Measurements from ENCODE around the gene ABLIM3.

The ABLIM3 gene

DNA sequence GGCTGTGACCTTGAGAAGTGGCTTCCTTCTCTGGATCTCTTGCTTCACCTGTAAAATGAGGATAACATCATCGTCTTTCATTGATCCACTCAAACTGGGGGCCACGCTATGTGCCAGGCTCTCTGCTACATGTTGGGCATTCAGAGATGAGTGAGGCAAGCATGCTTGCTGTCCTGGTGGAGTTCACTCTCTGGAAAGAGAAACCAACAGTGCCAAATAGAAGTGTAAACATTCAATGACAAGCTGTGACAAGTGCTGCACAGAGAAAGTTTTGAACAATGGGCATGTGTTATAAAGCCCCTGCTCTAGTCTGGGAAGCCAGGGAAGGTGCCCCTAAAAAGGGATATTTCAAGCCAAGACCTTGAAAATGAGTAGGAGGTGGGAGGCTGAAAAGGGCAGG is 79.5 kb downstream of the ABLIM3 start:
- TF ChIP-seq GATA2 (IDR thresholded peaks at IDR 0.05; ENCODE audit: low read depth, low read length) (no peak), GATA3 (IDR thresholded peaks at IDR 0.05; ENCODE audit: low read depth, low read length) (no peak)

DNA sequence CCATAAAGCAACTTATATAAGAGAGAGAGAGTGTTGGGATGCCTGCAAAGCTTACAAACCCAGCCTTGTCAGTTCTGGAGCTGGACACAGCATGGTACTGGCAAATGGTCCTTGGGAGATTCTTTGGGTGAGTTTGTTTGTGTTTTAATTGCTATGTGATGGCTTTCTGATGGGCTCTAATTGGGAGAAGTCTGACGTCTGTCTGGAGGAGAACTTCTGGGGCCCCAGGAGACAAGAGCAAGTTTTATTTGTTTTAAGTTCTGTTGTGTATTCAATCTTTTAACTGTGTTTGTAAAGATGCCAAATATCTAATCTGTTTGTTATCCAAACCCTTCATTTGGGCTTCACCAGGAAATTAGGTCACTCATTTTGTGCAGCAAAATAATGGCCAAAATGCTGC is 80.0 kb downstream of the ABLIM3 start:
- TF ChIP-seq GATA2 (IDR thresholded peaks at IDR 0.05; ENCODE audit: low read depth, low read length) (no peak), GATA3 (IDR thresholded peaks at IDR 0.05; ENCODE audit: low read depth, low read length) (no peak)

DNA sequence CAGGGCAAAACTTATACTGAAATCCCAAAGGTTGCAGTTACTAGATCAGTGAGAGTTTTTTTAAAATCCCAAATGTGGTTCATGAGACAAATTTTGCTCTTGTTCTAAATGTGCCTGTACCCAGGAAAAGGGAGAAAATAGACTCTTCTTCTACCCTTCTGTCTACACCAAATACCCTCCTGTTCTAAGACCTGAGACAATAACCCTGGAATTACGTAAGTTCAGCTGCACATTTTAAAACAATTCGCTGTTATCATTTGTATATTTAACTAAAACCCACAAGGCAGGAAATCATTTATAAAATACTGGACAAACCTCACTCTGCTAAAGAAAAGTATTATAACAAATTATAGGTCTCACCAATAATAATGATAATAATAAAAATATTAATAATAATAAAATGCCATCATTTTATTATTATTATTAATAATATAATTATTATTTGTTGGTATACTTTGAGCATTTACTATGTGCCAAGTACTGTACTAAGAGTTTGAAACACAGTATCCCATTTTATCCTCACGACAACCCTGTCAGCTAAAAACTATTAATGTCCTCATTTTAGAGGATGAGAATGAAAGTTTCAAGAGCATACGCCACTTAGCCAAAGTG is 80.5 kb downstream of the ABLIM3 start:
- TF ChIP-seq GATA2 (IDR thresholded peaks at IDR 0.05; ENCODE audit: low read depth, low read length), result no peak
- no peak for TF ChIP-seq GATA3 (IDR thresholded peaks at IDR 0.05; ENCODE audit: low read depth, low read length)

DNA sequence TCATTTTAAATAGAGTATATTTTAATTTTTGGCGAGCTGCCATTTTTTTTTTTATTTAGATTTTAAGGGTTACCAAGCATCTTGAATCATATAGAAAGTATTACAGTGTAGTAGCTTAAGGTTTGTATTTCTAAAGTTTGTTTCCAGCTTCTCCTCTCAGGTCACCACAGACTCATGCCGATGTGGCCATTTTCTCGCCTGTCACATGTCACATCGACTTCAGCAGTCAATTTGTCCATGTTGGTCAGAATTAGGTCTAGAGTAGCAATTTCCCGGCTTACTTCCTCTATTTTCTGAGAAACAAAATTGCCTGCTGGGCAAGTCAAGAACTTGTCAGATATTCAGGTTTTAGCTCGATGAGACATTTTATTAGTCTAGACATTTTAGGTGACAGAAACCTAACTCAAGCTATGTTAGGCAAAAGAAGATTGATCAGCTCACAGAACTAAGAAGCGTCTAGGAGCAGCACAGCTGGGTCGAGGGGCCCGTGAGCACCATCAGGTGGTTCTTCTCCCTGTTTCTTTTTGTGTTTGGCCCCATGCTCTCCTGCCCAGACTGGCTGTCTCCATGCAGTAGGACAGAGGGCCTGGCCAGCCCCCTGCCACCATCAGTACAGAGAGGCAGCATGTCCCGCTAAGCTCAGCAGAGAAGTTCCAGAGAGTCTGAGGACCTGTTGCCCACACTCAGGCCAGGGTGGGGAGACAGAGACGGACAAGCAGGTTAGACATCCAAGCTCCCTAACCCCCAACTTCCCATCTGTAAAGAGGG is 82.0 kb downstream of the ABLIM3 start:
- no peak for TF ChIP-seq GATA3 (IDR thresholded peaks at IDR 0.05; ENCODE audit: low read depth, low read length)

DNA sequence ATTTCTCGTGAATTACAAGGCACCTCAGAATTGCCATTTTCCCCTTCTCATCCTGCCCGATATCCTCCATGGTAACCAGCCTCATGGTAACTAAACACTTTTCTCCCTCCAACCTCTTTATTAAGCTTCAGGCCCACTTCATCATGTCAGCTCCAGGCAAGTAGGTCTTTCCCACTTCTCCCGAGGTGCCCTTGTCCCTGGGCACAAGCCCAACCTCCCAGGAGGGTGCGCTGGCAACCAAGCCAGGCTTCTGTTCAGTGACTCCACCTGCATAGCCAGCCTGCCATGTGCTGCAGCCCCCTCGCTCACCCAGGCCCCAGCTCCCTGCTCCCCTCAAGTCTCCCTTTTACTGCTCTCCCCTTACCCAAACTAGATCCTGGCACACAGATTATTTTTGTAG is 83.0 kb downstream of the ABLIM3 start:
- TF ChIP-seq GATA2 (IDR thresholded peaks at IDR 0.05; ENCODE audit: low read depth, low read length) (no peak), GATA3 (IDR thresholded peaks at IDR 0.05; ENCODE audit: low read depth, low read length) (no peak)

DNA sequence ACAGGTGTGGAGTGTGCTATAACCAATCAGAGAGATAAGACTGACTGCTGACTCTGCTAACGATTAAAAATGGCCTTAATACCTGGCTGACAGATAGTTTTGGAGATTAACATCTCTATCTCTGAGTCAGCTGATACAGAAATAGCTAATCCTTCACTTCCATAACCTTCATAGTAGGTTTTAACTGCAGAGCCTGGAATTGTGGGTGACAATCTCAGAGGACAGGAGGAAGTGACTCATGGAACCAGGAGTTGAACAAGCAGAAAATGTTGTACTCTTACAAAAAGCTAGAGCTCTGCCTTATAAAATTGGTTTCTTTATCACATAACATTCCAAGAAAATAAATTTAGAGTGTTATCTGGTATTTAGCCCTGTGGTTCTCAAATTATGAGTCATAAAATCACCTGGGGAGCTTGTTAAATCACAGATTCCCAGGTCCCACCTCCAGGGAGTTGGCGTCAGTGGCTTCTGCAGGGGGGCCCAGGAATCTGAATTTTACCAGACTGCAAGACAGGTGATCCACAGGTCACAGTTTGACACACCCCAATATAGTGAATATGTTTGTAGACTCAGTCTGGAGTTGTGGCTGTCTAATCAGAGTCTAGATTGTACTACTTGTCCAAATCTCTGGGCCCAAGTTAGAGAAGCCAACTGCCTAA is 86.0 kb downstream of the ABLIM3 start:
- TF ChIP-seq GATA3 (IDR thresholded peaks at IDR 0.05; ENCODE audit: low read depth, low read length), result no peak
- TF ChIP-seq GATA2 (IDR thresholded peaks at IDR 0.05; ENCODE audit: low read depth, low read length), result no peak

DNA sequence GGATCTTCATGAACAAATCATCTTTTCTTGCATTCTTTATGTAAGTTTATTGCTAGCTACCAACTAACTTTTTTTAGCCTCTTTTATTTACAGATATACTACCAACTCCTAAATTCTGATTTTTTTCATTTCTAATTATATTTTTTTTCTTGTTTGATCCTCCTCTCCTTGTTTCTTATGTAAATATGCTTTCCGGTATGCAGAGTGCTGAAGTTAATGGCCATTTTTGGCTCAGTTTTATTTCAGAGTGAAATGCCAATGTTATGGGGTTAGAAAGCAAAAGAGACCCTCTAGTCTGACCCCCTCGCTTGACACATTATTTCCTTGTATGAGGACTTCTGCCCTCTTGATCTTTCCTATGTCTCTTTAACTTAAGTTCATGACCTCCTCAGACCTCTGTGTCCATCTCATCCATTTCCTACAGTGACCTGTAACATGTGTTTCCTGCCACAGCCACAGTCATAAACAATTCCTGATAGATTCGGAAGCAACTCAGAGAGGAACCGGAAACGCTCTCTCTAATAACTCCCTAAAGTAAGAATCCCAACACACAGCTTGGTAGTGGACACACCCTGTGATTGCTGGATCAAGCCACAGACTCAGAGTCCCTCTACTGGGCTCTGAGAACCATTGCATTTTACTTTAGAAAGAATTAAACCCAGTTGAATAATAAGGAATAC is 87.5 kb downstream of the ABLIM3 start:
- TF ChIP-seq GATA2 (IDR thresholded peaks at IDR 0.05; ENCODE audit: low read depth, low read length) (no peak), GATA3 (IDR thresholded peaks at IDR 0.05; ENCODE audit: low read depth, low read length) (no peak)

DNA sequence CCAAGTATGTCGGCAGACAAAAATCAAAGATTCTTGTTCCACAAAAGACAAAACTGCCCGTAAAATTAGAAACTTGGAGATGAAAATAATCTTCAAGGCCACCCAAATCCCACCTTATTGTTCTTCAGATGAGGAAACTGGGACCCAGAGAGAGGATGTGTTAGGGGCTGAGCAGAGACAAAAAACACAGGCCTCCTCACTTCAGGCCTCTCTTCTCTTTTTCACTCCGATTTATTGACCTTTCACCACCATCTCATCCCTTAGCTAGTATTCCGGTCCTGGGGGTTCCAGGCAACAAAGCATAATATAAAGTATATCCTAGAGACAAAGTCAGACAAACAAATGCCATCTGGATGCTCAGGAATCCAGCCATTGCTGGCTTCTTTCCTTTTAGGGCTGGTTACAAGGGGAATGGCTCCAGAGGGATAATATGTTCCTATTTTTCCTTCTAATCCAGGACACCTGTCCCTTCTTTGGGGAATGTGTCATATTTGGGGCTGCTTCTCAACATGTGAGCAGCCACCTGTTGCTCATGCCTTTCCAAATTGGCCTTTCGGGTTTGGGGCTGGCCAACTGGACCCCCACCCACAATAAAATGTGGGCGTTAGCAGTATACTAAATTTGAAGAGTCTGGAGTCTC is 88.1 kb downstream of the ABLIM3 start:
- TF ChIP-seq GATA2 (IDR thresholded peaks at IDR 0.05; ENCODE audit: low read depth, low read length) (no peak), GATA3 (IDR thresholded peaks at IDR 0.05; ENCODE audit: low read depth, low read length) (no peak)

DNA sequence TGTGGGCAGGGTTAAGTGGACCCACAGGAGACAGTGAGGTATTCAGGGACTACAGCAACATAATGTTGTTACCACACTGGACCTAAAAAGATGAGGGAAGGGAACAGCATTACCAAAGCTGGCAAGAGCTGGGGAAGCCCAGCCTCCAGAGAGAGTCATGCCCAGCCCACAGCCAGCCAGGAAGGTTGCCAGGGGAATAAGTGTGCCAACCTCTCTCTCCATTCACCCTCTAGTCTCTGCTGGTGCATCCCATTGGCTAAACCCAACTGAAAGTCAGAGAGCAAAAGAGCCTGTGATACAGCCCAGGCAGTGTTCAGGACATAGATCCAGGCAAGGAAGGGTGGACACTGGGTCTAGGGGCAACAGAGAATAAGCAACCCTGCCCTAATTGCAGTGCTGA is 94.5 kb downstream of the ABLIM3 start:
- no peak for TF ChIP-seq GATA2 (IDR thresholded peaks at IDR 0.05; ENCODE audit: low read depth, low read length)
- no peak for TF ChIP-seq GATA3 (IDR thresholded peaks at IDR 0.05; ENCODE audit: low read depth, low read length)

DNA sequence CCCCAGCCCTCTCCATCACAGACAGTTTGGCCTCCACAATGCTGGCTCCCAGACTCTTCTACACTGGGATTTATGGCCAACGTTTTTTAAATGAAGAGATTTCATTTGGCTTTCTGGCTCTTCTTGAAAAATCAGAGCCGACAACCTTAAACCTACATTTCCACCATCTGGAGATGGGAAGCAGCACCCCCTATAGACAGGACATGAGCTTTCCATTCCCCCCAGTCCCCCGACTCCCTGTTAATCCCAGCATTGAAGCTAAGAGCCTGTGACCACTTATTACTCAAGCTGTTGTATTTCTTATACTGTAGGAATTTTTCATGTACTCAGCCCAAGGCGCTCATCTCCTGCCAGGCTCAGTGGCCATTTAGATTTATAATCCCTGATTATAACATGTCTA is 96.4 kb downstream of the ABLIM3 start:
- TF ChIP-seq GATA3 (IDR thresholded peaks at IDR 0.05; ENCODE audit: low read depth, low read length), result no peak
- no peak for TF ChIP-seq GATA2 (IDR thresholded peaks at IDR 0.05; ENCODE audit: low read depth, low read length)

DNA sequence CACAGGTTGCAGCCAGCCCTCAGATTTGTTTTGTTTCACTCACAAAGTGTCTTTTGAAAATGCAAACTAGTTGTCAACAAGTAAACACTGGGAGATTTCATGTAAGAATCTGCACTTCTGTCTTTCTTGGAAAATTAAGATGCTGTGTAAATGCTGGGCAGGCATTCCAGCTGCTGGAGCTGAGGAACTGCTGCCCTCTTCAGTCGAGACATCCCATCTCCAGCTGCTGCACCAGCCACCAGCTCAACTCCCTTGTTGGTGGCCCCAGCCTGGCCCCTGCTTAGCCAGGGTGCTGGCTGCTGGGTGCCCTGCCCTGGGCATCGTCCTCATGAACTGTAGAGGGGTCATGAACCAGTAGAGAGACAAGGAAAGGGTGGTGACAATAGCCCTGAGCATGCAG is 97.2 kb downstream of the ABLIM3 start:
- no peak for TF ChIP-seq GATA2 (IDR thresholded peaks at IDR 0.05; ENCODE audit: low read depth, low read length)
- TF ChIP-seq GATA3 (IDR thresholded peaks at IDR 0.05; ENCODE audit: low read depth, low read length), result no peak

DNA sequence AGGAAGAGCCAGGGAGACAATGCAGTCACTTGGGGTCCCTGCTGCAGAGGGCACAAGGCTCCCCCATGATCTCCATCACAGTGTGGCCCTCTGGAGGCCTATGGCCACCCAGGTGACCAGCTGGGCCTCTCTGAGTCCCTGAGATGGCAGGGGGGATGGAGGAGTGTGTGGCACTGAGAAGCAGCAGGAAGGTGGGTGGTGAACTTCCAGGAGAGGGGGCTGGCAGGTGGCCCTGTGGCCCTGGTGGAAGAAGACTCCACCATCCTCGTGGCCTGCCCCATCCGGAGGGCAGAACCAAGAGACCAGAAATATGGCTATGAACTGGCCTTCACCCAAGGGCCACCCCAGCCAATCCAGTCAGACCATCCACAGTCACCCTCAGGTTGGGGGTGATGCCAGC is 98.6 kb downstream of the ABLIM3 start:
- TF ChIP-seq GATA3 (IDR thresholded peaks at IDR 0.05; ENCODE audit: low read depth, low read length) (no peak), GATA2 (IDR thresholded peaks at IDR 0.05; ENCODE audit: low read depth, low read length) (no peak)

DNA sequence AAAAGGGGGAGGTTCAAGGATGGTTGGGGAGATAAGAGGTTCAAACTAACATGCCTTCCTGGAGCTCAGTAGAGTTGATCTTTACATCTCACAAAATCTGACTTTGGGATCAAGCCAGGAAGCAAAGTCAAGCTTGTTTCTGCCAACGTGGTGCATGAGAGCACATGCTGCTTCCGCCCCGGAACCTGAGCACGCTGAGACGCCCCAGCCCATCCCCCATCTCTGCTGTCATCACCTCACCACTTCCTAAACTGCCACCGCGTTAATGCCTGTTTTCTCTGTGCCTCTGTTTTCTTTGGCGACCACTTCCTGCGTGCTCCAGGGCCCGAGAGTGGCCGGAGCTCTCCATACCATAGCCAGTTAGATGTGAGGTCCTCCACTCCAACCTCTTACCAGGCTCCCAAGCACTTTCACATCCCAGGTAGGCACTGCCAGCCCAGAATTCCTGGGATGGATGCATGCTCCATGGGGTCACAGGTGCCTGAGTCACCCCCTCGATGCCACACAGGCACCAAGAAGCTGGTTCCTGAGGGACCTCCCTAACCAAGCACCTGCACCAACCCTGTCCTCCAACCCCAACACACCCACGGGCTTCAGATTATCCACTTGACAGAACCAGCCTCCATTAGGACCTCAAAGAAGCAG is 99.2 kb downstream of the ABLIM3 start:
- no peak for TF ChIP-seq GATA2 (IDR thresholded peaks at IDR 0.05; ENCODE audit: low read depth, low read length)
- TF ChIP-seq GATA3 (IDR thresholded peaks at IDR 0.05; ENCODE audit: low read depth, low read length), result no peak

DNA sequence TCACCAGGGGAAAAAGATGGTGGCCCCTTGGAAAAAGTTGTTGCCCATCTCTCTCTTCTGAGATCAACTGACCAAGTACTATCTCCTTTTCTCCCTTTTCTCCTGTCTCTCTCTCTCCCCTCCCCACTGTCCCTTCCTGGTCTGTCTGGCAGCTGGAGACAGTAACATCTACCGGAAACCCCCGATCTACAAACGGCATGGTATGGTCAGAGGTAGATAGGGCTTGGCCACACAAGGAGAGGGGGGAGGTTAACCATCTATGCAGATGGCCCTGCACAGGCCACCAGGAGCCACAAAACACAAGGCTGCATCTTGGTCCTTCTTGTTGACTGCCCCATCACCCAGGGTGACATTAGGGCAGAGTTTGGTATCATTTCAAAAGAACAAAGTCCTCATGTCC is 101.0 kb downstream of the ABLIM3 start:
- TF ChIP-seq GATA3 (IDR thresholded peaks at IDR 0.05; ENCODE audit: low read depth, low read length) (no peak), GATA2 (IDR thresholded peaks at IDR 0.05; ENCODE audit: low read depth, low read length) (no peak)

Measured in SH-SY5Y (cell line).